HepG2 (cell line): ENCODE data around the gene SLC29A2. TPM values are rescaled to one million over a fixed set of nuclear protein-coding genes. Genes with fewer than 3 reads are reported as not detected.

Experiments used
- ATAC-seq: fragments of 200-7000 bp; cut with Tn5 transposase; 3 replicates; pipeline ENCODE4 v1.9.1; 2020; ENCODE audit warnings: mild to moderate bottlenecking, moderate library complexity
- BruUV-seq: library from RNA; stranded (reverse); fragments of 400-500 nt; replicated peaks from 2 replicates; lab custom pipeline; 2021; lab: Mats Ljungman, UMichigan
- CTCF ChIA-PET: fragments of 300-600 bp; formaldehyde crosslinking; extraction: SDS; loops from one replicate; lab custom pipeline; 2021; ENCODE audit warnings: low total read pairs, inconsistent platforms, low intra/inter-chr PET ratio; lab: Yijun Ruan, JAX
- POLR2A ChIA-PET: fragments of 350-600 bp; sonication (Branson Sonifier 250); formaldehyde crosslinking; loops from one replicate; lab custom pipeline; 2020; ENCODE audit warnings: antibody characterized with exemption, inconsistent platforms; lab: Yijun Ruan, JAX
- DNase-seq: peaks from one replicate; pipeline ENCODE4 v3.0.0-alpha.2; 2015; ENCODE audit warnings: low spot score
- FAIRE-seq: peaks from 3 replicates; lab custom pipeline; 2011; peaks lifted over from hg19 to GRCh38; lab: Jason Lieb, UNC
- H2AFZ ChIP-seq: one replicate; pipeline ENCODE4 v1.6.1; 2011; ENCODE audit warnings: low read length, inconsistent platforms
- H3K27ac ChIP-seq: fragments of 300-600 bp; 3 replicates; pipeline ENCODE4 v1.8.0; 2011; ENCODE audit warnings: mixed run types, mild to moderate bottlenecking, mixed read lengths, low read length, inconsistent platforms; ENCODE audit not compliant: insufficient read depth; ENCODE audit errors: extremely low read length
- H3K27me3 ChIP-seq, 2 experiments: fragments of 200-600 bp in 1 of 2; 2 replicates in 1 of 2; 3 replicates in 1 of 2; pipeline versions ENCODE4 v1.6.0 to v1.8.0; 2011; ENCODE audit warnings: low read length in 2 of 2, mild to moderate bottlenecking in 2 of 2, moderate library complexity in 2 of 2, inconsistent platforms in 1 of 2; ENCODE audit not compliant: insufficient read depth in 2 of 2, control insufficient read depth in 1 of 2
- H3K36me3 ChIP-seq, 2 experiments: fragments of 200-600 bp in 1 of 2; replicated peaks in 1 of 2; 2 replicates in 1 of 2; 3 replicates in 1 of 2; pipeline versions ENCODE4 v1.5.1 to v1.8.0; 2011; ENCODE audit warnings: low read length in 2 of 2, inconsistent platforms in 1 of 2; ENCODE audit not compliant: insufficient read depth in 2 of 2, control insufficient read depth in 1 of 2
- H3K4me1 ChIP-seq: 2 replicates; pipeline ENCODE4 v1.5.1; 2012; ENCODE audit warnings: low read length, inconsistent platforms; ENCODE audit not compliant: insufficient read depth
- H3K4me2 ChIP-seq: 2 replicates; pipeline ENCODE4 v1.6.0; 2011; ENCODE audit warnings: low read depth, low read length, inconsistent platforms
- H3K4me3 ChIP-seq, 3 experiments: fragments of 200-600 bp in 1 of 3; sonication (generic), shearing (Covaris generic) in 1 of 3; replicated peaks in 1 of 3; 2 replicates each; pipeline ENCODE4 v1.5.1; 2011 to 2016; ENCODE audit warnings: low read length in 3 of 3, inconsistent platforms in 2 of 3, low read depth in 2 of 3, mild to moderate bottlenecking in 2 of 3, control low read depth in 1 of 3, mixed read lengths in 1 of 3; ENCODE audit not compliant: insufficient read depth in 1 of 3
- H3K79me2 ChIP-seq: one replicate; pipeline ENCODE4 v1.6.1; 2011; ENCODE audit warnings: low read length, inconsistent platforms; ENCODE audit not compliant: insufficient read depth
- H3K9ac ChIP-seq: 2 replicates; pipeline ENCODE4 v1.6.0; 2011; ENCODE audit warnings: mild to moderate bottlenecking, low read depth, low read length, inconsistent platforms; ENCODE audit not compliant: insufficient read depth
- H3K9me3 ChIP-seq: 2 replicates; pipeline ENCODE4 v1.5.1; 2012; ENCODE audit warnings: mild to moderate bottlenecking, low read length
- H4K20me1 ChIP-seq: 2 replicates; pipeline ENCODE4 v1.6.0; 2011; ENCODE audit warnings: inconsistent platforms, mild to moderate bottlenecking, low read length, moderate library complexity; ENCODE audit not compliant: insufficient read depth
- WGBS: methylation state at CpG from one replicate; pipeline ENCODE4 v1.1.6; 2017; ENCODE audit warnings: low lambda C conversion rate; 5-methylcytosine and 5-hydroxymethylcytosine counted together
- in situ Hi-C: cut with HindIII; loops from 2 replicates; pipeline ENCODE4 v1.10.0; 2017; ENCODE audit warnings: low pct_unique_long_range_greater_than_20kb; ENCODE audit not compliant: extremely low pct_ligation_motif_present
- intact Hi-C: fragments of 100-400 bp; cut with micrococcal nuclease; formaldehyde crosslinking; loops from one replicate; pipeline ENCODE4 v1.10.0; 2022; ENCODE audit not compliant: unreplicated experiment
- polyA plus RNA-seq, 8 experiments: library from polyadenylated mRNA; depleted of rRNA in 3 of 8; stranded (reverse) in 7 of 8; unstranded in 1 of 8; fragments of >200 nt; fragmentation: Illumina TruSeq in 4 of 8; extraction: Trizol in 4 of 8; gene quantifications; 2 replicates each; pipeline versions ENCODE4 v1.2.1 to v1.2.3, GENCODE V29; 2011 to 2016; ENCODE audit warnings: low read depth in 4 of 8, missing spikeins in 1 of 8, mixed read lengths in 1 of 8; ENCODE audit not compliant: insufficient read depth in 1 of 8
- total RNA-seq, 5 experiments: library from RNA; depleted of rRNA; stranded (reverse); fragments of >200 nt; fragmentation: Illumina TruSeq; extraction: Trizol; gene quantifications; 2 replicates each; pipeline ENCODE4 v1.2.3, GENCODE V29; 2016; ENCODE audit warnings: low read depth in 1 of 5
- TF ChIP-seq, protein P1 (sequence below), 2 experiments: sonication (generic) in 1 of 2; formaldehyde crosslinking in 1 of 2; IDR thresholded peaks; 2 replicates each; pipeline versions ENCODE4 v1.6.1 to v1.9.0; 2014 to 2022; ENCODE audit warnings: antibody characterized with exemption in 1 of 2, borderline replicate concordance in 1 of 2, inconsistent platforms in 1 of 2, low read depth in 1 of 2, missing genetic modification reagents in 1 of 2
- TF ChIP-seq, protein P2 (sequence below): sonication (generic); formaldehyde crosslinking; IDR thresholded peaks from 2 replicates; pipeline ENCODE4 v1.8.0; 2022; ENCODE audit warnings: missing genetic modification reagents, mild to moderate bottlenecking, borderline replicate concordance

SLC29A2 gene
- total and polyA plus RNA-seq, 2 of the 13 experiments (the other 11 are each of a cell fraction or from before 2014, with no cell fraction given), result 0.63 to 0.66 TPM

GRCh38 chr11:66413167-66413566 lies 41.6 kb upstream of the SLC29A2 start:
- H3K9me3 ChIP-seq, result no peaks in the 10 kb centered on the region
- no TSS peak for BruUV-seq
- H3K27ac ChIP-seq, result no peak overlapping the region
- H3K27me3 ChIP-seq, result peaks cover 3 to 59% of the 10 kb centered on the region in 2 experiments; a peak in 4 of 5 replicates
- FAIRE-seq, result no peak
- peaks cover 7% of the 10 kb centered on the region for H4K20me1 ChIP-seq
- no peak overlapping the region for H3K9ac ChIP-seq
- ChIA-PET CTCF (no interaction called here), POLR2A (no interaction called here)
- intact Hi-C loops (no loop called here), in situ Hi-C loops (loop anchor here (25.0 kb wide), 1 partner anchor 424 kb away; the partner anchor contains the start of gene RCE1)
- H3K4me1 ChIP-seq, result 0 out of 2 replicates have a peak, but pooled peaks cover 5% of the 10 kb centered on the region
- no peak overlapping the region for H2AFZ ChIP-seq
- H3K4me3 ChIP-seq, result no peak overlapping the region
- no peaks in the 10 kb centered on the region for H3K36me3 ChIP-seq
- ATAC-seq, result no peak
- WGBS, result 5% methylated on average over 6 of the region's 6 CpGs
- H3K4me2 ChIP-seq, result no peak overlapping the region
- TF ChIP-seq, protein P1, sequence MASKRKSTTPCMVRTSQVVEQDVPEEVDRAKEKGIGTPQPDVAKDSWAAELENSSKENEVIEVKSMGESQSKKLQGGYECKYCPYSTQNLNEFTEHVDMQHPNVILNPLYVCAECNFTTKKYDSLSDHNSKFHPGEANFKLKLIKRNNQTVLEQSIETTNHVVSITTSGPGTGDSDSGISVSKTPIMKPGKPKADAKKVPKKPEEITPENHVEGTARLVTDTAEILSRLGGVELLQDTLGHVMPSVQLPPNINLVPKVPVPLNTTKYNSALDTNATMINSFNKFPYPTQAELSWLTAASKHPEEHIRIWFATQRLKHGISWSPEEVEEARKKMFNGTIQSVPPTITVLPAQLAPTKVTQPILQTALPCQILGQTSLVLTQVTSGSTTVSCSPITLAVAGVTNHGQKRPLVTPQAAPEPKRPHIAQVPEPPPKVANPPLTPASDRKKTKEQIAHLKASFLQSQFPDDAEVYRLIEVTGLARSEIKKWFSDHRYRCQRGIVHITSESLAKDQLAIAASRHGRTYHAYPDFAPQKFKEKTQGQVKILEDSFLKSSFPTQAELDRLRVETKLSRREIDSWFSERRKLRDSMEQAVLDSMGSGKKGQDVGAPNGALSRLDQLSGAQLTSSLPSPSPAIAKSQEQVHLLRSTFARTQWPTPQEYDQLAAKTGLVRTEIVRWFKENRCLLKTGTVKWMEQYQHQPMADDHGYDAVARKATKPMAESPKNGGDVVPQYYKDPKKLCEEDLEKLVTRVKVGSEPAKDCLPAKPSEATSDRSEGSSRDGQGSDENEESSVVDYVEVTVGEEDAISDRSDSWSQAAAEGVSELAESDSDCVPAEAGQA (IDR thresholded peaks at IDR 0.05; ENCODE audit: low read depth), result no peak
- TF ChIP-seq, protein P1 (CRISPR knock-in tag; IDR thresholded peaks at IDR 0.05; ENCODE audit: borderline replicate concordance), result no peak
- TF ChIP-seq, protein P2, sequence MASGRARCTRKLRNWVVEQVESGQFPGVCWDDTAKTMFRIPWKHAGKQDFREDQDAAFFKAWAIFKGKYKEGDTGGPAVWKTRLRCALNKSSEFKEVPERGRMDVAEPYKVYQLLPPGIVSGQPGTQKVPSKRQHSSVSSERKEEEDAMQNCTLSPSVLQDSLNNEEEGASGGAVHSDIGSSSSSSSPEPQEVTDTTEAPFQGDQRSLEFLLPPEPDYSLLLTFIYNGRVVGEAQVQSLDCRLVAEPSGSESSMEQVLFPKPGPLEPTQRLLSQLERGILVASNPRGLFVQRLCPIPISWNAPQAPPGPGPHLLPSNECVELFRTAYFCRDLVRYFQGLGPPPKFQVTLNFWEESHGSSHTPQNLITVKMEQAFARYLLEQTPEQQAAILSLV (CRISPR knock-in tag), result no peak
- no peak for DNase-seq
- no peaks in the 10 kb centered on the region for H3K79me2 ChIP-seq
